A172 (cell line): ENCODE results near the gene TSPAN33. TPM values are rescaled to one million over a fixed set of nuclear protein-coding genes. Genes with fewer than 3 reads are reported as not detected.
A peak's percentile ranks its signal among the peaks of the same experiment; 100 is the strongest.
"Not testable (repeated sequence)": the region's sequence is repeated elsewhere in the genome, so short reads cannot be mapped to it uniquely, and the experiment has no call there.

ENCODE experiments used
- DNase-seq: peaks from one replicate; pipeline ENCODE4 v3.0.0-alpha.2; 2015; ENCODE audit warnings: low spot score
- total RNA-seq: library from RNA; depleted of rRNA; stranded (reverse); fragments of >200 nt; shearing (Covaris generic); gene quantifications from 2 replicates; pipeline ENCODE4 v1.2.3, GENCODE V29; 2014; rRNA removed

Gene TSPAN33, protein sequence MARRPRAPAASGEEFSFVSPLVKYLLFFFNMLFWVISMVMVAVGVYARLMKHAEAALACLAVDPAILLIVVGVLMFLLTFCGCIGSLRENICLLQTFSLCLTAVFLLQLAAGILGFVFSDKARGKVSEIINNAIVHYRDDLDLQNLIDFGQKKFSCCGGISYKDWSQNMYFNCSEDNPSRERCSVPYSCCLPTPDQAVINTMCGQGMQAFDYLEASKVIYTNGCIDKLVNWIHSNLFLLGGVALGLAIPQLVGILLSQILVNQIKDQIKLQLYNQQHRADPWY
- total RNA-seq, result 11.3 and 12.6 TPM in 2 replicates

GRCh38 chr7:129144095-129144833, at the start of gene TSPAN33:
TSPAN33 (plus strand) TSS chr7:129144707; CDS start chr7:129144981, 274 bp downstream.
- peak; percentile 40 for DNase-seq

GRCh38 chr7:129095258-129095657, 49.2 kb upstream of the TSPAN33 start:
- no peak for DNase-seq

DNA sequence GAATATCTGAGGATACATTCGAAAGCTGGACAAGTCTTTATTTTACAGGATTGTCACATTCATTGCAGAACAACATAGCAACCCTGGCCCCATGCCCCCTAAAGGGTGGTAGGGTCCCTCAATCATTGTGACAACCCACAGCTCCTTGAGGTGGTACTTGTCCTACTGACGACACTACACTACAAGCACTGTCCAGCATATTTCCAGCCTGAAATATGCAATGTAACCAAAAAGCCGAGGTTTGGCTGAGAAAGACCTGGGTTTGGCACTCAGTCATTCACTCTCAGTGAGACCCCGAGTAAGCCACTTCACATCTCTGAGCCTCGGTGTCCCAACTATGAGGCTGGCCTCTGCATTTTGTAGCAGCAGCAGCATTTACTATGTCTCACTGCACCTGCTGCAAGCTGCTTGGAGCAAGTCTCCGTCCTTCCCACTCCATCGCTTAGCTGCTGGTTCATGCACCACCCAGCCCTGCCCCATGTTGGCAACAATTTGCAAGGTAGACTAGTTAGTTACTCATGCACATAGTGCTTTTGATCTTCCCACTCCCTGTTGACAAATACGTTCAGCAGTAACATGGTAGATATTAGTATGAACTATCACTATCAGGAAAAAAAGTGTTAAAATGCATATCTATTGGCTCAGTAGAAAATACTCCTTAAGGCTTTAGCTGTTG, 46.0 kb upstream of the TSPAN33 start:
- DNase-seq, result no peak

GRCh38 chr7:129100827-129101166, 43.7 kb upstream of the TSPAN33 start:
- DNase-seq, result no peak

DNA sequence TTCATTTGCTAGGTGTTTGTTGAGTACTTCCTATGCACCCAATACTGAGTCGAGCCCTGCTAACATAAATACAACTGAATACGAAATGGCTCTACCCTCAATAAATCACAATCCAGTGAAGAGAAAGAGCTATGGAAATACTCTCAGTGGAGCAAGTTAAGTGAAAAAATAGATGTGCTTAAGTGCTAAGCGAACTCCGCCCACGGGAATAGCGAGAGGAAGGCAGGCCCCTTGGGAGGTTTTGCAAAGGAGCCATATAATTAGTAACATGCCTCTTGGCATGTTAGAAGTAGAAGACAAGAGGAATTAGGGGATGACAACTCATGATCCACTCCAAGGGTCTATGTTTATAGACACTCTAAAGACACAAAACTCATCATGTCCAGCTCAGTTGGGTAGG, 42.8 kb upstream of the TSPAN33 start:
- no peak for DNase-seq

DNA sequence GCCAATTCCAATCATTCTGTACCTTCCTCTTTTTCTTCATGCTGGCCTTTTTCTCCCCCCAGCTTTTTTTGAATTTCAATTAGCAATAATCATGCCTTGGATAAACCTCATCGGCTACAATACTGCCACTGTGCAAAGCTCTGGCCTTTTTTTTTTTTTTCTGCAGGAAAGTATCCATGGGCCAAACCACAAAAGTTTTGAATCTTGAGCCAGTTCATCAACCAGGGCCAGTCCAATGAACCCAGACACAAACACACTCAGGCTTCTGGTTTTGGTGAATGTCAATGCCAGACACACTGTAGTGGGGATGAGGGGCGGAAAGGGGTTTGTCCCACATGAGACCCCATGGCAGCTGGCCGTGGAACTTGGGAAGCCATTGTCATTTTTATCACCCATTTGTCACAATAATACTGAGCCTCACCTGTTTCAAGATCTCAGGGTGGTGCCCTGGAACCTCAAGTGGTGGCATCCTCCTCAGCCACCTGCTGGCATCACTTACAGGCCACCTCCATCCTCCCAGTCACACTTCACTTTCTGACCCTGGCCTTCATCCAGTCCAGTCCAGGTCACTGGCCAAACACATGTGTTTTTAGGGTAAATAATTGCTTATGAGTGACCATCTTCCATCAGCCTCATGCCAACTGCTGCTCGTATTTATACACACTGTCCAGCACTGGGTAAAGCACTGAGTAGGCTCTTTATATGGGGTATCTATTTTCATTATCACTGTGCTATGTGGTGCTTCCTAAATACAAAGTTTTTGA, 40.8 kb upstream of the TSPAN33 start:
- no peak for DNase-seq

GRCh38 chr7:129108581-129108980, 35.9 kb upstream of the TSPAN33 start:
- DNase-seq, result no peak

DNA sequence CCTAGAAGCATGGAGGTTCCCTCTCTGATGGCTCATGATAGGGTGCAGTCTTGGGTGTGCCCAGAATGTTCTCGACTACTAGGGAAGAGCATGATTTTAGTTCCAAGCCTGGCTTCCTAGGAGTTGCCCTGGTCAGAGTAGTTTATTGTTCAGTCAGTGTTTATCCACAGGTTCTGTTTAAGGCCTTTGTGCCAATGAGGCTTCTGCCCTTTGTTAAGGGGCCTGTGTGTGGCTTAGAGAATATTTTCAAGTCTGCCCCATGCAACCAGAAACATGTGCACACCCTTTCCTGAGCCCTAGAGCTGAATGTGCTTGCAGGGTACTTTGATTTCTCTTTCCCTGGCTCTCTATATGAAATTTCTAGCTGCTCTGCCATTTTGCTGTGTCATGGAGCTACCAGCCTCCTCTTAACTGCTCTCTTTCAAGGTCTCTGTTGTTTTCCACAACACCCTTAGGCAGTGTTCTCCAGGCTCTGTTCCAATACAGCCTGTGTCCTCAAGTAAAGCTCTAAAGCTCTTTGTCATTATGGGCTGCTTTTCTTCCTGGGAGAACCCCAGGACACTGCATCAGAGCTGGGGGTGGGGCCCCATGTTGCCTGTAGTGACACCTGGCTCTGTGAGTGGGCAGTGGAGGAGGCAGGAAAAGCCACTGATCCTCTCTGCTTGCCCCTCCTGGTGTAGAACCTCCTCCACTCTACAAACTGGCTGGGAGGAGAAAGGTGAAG, 34.1 kb upstream of the TSPAN33 start:
- peak; percentile 41 for DNase-seq

- DNase-seq, result no peak
Observed at GRCh38 chr7:129110982-129111376, 33.5 kb upstream of the TSPAN33 start.

- DNase-seq, result no peak
Observed at GRCh38 chr7:129115676-129116075, 28.8 kb upstream of the TSPAN33 start.

- no peak for DNase-seq
Observed at GRCh38 chr7:129118182-129118581, 26.3 kb upstream of the TSPAN33 start.

- DNase-seq, result no peak
Observed at GRCh38 chr7:129118976-129119375, 25.5 kb upstream of the TSPAN33 start.

DNA sequence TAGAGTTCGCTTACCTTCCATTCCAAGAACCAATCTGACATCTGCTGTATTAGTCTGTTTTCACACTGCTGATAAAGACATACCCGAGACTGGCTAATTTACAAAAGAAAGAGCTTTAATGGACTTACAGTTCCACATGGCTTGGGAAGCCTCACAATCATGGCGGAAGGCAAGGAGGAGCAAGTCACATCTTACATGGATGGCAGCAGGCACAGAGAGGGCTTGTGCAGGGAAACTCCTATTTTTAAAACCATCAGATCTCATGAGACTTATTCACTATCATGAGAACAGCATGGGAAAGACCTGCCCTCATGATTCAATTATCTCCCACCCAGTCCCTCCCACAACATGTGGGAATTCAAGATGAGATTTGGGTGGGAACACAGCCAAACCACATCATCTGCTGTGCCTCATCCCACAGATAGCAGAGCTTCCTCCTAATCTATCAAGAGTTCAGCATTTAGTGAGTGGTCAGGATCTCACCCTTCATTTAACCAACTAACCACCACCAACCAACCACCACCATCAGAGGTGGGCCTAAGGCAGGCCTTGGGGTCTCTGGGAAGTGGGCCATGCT, 22.9 kb upstream of the TSPAN33 start:
- DNase-seq, result not testable (repeated sequence)

DNA sequence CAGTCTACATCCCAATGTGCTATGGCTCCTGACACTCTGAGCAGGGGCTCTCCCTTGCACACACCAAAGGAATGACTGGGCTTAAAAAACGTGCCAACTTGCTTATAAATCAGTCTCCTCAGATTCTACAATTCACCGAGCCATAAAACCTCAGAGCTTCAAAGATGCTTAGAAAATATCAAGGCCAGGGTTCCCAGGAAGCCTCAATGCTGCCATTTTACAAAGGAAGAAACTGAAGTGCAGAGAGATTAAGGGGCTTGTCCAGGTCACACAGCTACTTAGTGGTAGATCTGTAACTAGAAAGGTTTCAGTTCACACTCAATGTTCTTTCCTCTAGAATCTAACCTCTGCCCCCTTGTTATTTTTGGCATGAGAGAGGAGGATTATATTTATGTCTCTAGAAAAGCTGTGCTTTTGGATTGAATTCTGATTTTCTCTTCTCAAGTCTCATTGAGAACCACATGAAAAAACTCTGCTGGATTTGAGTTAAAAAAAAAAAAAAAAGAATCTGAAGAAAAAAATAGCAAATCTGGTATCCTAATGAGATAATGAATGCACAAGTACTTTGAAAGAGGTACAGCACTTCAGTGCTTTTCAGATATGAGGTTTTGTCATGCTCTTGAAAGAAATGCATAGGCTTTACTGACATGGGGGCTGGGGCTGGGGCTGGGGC, 22.3 kb upstream of the TSPAN33 start:
- no peak for DNase-seq

DNA sequence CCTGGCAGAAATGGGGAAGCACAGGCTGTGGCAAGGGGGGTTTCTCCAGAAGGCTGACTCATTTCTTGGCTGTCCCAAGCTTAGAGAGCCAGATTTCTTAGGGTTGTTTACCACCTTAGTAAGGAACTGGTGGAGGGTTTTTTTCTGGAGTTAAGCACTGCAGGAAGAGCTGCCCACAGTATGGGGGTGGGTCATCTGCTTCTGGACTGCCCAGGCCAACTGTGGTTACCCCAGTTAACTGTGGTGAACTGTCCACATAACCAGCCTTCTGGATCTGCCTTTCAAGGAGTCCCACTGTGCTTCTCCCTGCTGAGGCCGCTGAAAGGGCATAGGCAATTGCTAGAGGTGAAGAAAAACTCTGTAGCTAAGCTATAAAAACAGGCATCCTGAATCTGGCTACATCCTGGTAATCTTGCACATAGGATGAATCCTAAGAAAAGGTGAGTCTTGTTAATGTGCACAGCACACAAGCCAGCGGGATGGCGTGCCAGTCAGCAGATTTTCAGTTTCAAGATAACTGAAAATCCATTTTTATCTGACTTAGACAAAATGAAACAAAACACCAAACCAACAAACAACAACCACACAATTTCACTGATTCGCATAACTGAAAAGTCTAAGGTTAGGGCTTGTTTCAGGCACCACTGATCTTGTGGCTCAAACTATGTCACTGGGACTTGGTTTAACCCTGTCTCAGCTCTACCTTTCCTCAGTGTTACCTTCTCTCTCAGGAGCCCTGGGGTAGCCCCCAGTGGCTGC, 21.6 kb upstream of the TSPAN33 start:
- DNase-seq, result no peak

DNA sequence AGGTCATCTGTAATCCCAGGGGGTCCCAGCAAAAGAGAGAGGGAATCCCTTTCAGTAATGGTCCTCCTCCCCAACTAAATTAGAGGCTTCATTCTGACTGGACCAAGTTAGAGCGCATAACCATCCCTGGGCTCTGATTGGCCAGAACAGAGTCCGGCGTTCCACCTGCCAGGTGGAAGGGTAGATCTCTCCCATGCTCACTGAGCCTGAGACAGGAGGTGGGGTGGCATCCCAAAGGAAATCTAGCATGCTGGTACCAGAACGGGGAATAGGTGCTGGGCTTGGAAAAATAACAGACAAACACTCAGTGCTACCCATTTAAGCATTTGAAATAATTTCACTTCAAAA, 21.0 kb upstream of the TSPAN33 start:
- no peak for DNase-seq

DNA sequence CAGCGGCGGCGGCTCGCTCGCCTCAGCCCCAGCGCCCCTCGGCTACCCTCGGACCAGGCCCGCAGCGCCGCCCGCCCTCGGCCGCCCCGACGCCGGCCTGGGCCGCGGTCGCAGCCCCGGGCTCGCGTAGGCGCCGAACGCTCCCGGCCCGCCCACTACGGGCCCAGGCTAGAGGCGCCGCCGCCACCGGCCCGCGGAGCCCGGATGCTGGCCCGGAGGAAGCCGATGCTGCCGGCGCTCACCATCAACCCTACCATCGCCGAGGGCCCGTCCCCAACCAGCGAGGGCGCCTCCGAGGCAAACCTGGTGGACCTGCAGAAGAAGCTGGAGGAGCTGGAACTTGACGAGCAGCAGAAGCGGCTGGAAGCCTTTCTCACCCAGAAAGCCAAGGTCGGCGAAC, 18.2 kb upstream of the TSPAN33 start:
- no peak for DNase-seq

GRCh38 chr7:129127154-129127553, 17.4 kb upstream of the TSPAN33 start:
- no peak for DNase-seq

- no peak for DNase-seq
Observed at GRCh38 chr7:129127601-129128000, 16.9 kb upstream of the TSPAN33 start.
